Retinal pigment epithelial cell (primary cell): ENCODE measurements around the gene RUNX1.

ENCODE experiments used
- DNase-seq: peaks from one replicate; pipeline ENCODE4 v3.0.0-alpha.2; 2010; ENCODE audit warnings: low read depth
- H3K4me3 ChIP-seq: 2 replicates; pipeline ENCODE4 v1.5.1; 2011; ENCODE audit warnings: mild to moderate bottlenecking, low read length, control low read depth, moderate library complexity
- TF ChIP-seq, protein P1 (sequence below): conservative IDR thresholded peaks from 2 replicates; pipeline ENCODE4 v1.5.1; 2011; ENCODE audit warnings: low read depth, low read length, control low read depth, inconsistent platforms

Gene RUNX1

DNA sequence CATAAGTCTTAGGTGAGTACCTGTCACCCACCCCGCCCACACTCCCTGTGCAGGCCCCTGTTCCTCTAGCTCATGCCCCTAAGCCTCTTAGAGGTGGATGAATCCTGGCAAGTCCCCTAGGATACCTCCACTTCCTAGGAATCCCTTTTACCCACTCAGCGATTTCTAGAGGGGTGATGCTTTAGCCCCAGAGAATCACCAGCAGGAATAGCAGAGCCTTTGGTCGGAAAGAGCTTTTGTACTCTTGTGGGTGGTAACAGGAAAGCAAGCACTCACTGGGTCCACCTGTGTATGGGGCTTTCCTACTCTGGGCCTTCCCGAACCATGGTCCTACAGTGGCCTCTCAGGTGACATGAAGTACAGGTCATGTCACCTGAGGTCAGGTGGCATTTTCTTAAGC is 207.9 kb downstream of the RUNX1 start:
- DNase-seq = no peak
- TF ChIP-seq, protein P1, sequence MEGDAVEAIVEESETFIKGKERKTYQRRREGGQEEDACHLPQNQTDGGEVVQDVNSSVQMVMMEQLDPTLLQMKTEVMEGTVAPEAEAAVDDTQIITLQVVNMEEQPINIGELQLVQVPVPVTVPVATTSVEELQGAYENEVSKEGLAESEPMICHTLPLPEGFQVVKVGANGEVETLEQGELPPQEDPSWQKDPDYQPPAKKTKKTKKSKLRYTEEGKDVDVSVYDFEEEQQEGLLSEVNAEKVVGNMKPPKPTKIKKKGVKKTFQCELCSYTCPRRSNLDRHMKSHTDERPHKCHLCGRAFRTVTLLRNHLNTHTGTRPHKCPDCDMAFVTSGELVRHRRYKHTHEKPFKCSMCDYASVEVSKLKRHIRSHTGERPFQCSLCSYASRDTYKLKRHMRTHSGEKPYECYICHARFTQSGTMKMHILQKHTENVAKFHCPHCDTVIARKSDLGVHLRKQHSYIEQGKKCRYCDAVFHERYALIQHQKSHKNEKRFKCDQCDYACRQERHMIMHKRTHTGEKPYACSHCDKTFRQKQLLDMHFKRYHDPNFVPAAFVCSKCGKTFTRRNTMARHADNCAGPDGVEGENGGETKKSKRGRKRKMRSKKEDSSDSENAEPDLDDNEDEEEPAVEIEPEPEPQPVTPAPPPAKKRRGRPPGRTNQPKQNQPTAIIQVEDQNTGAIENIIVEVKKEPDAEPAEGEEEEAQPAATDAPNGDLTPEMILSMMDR = no peak
- no peak overlapping the region for H3K4me3 ChIP-seq

DNA sequence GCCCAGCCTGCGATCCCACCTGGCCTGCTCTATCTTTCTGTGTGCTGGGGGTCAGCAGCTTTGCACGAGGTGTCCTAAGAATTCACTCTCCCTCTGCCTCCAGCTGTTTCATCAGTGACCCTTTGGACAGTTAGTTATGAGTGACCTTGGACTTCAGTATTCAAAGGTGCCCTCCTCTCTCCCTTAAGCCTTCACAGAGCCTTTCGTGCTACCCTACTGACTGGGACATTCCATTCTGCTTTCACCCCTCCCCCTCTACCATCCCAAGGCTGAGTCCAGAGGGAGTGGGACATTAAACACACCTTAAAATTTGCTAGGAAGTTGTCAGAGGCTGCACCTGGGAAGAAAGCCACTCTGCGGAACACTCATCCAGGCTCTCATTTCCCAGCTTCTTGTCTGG is 208.4 kb downstream of the RUNX1 start:
- TF ChIP-seq, protein P1 = no peak
- no peak overlapping the region for H3K4me3 ChIP-seq
- DNase-seq = no peak

- TF ChIP-seq, protein P1 = no peak
- H3K4me3 ChIP-seq = no peak overlapping the region
These were observed 209.9 kb downstream of the RUNX1 start for GRCh38 chr21:34838956-34839820.

GRCh38 chr21:34836933-34837505 is 212.1 kb downstream of the RUNX1 start:
- DNase-seq = no peak
- TF ChIP-seq, protein P1 = no peak
- H3K4me3 ChIP-seq = no peak overlapping the region

More at GRCh38 chr21:34838956-34839820, 209.9 kb downstream of the RUNX1 start:
- no peak for DNase-seq

- TF ChIP-seq, protein P1 = no peak
- DNase-seq = peak; percentile 99
- H3K4me3 ChIP-seq = peak overlapping the region; percentile 7
These were observed 212.8 kb downstream of the RUNX1 start for GRCh38 chr21:34836103-34836932.

DNA sequence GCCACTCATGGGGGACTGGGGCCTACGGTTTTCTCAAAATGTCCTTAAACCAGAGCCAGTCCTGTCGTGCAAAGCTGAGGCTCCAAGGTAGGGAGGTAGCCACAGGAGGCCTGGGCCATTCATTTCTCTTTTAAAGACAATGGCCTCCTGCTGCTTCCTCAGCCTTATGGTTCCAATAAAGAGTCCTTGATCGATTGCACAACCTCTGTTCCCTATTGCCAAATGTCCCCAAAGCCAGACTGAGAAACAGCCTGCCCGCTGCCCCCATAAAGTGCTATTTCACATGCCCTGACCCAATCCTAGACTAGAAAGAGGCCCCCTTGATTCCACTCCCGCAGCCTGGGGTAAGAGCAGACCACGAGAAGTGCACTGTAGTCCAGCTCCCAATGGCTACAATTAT is 213.6 kb downstream of the RUNX1 start:
- no peak for DNase-seq
- H3K4me3 ChIP-seq = no peak overlapping the region
- TF ChIP-seq, protein P1 = no peak
